ENCODE results near the gene WDFY3.
"Not testable (repeated sequence)": the region's sequence is repeated elsewhere in the genome, so short reads cannot be mapped to it uniquely, and the experiment has no call there.

Gene WDFY3

GRCh38 chr4:84684361-84684760 is 282.1 kb downstream of the WDFY3 start:
- H3K27me3 ChIP-seq (ENCODE audit: insufficient read depth, low read length, poor library complexity, severe bottlenecking) = no peaks in the 10 kb centered on the region
- no peaks in the 10 kb centered on the region for H4K20me1 ChIP-seq (ENCODE audit: insufficient read depth, low read length, poor library complexity, severe bottlenecking)
- H3K9me3 ChIP-seq (ENCODE audit: insufficient read depth, low read depth, low read length) = no peaks in the 10 kb centered on the region
- TF ChIP-seq CTCF (conservative IDR thresholded peaks at IDR 0.05; ENCODE audit: low read length) (no peak), EZH2phosphoT487 (IDR thresholded peaks at IDR 0.05; ENCODE audit: borderline replicate concordance) (no peak)
- no peak overlapping the region for H2AFZ ChIP-seq (ENCODE audit: low read length)
- H3K79me2 ChIP-seq (ENCODE audit: insufficient read depth, low read length) = no peaks in the 10 kb centered on the region
- H3K36me3 ChIP-seq (ENCODE audit: insufficient read depth, low read length) = peaks cover 18% of the 10 kb centered on the region; the same call in 1 of the 2 replicates
- H3K4me3 ChIP-seq (ENCODE audit: low read length, poor library complexity, severe bottlenecking) = no peak overlapping the region
- H3K9ac ChIP-seq (ENCODE audit: low read depth, low read length, poor library complexity, severe bottlenecking) = no peak overlapping the region
- no peaks in the 10 kb centered on the region for H3K9me2 ChIP-seq (replicated peaks; ENCODE audit: low read depth, low read length)
- no peaks in the 10 kb centered on the region for H3F3A ChIP-seq (ENCODE audit: low read depth)
- H3K4me1 ChIP-seq (ENCODE audit: insufficient read depth, low read length, poor library complexity, severe bottlenecking) = peaks cover 16% of the 10 kb centered on the region
- H3K4me2 ChIP-seq (ENCODE audit: low read depth, low read length, poor library complexity, severe bottlenecking) = no peak overlapping the region

GRCh38 chr4:84683064-84683850 is 283.2 kb downstream of the WDFY3 start:
- no peak overlapping the region for H3K9ac ChIP-seq (ENCODE audit: low read depth, low read length, poor library complexity, severe bottlenecking)
- TF ChIP-seq CTCF (conservative IDR thresholded peaks at IDR 0.05; ENCODE audit: low read length) = no peak
- no peak for TF ChIP-seq EZH2phosphoT487 (IDR thresholded peaks at IDR 0.05; ENCODE audit: borderline replicate concordance)
- H3K4me3 ChIP-seq (ENCODE audit: low read length, poor library complexity, severe bottlenecking) = no peak overlapping the region
- no peak overlapping the region for H3K4me2 ChIP-seq (ENCODE audit: low read depth, low read length, poor library complexity, severe bottlenecking)
- no peaks in the 10 kb centered on the region for H3K9me3 ChIP-seq (ENCODE audit: insufficient read depth, low read depth, low read length)
- H3K36me3 ChIP-seq (ENCODE audit: insufficient read depth, low read length) = peaks cover 27% of the 10 kb centered on the region; the same call in 1 of the 2 replicates
- no peaks in the 10 kb centered on the region for H3K27me3 ChIP-seq (ENCODE audit: insufficient read depth, low read length, poor library complexity, severe bottlenecking)
- H2AFZ ChIP-seq (ENCODE audit: low read length) = no peak overlapping the region
- no peaks in the 10 kb centered on the region for H3K9me2 ChIP-seq (replicated peaks; ENCODE audit: low read depth, low read length)
- H3F3A ChIP-seq (ENCODE audit: low read depth) = no peaks in the 10 kb centered on the region
- no peaks in the 10 kb centered on the region for H4K20me1 ChIP-seq (ENCODE audit: insufficient read depth, low read length, poor library complexity, severe bottlenecking)
- peaks cover 11% of the 10 kb centered on the region for H3K4me1 ChIP-seq (ENCODE audit: insufficient read depth, low read length, poor library complexity, severe bottlenecking)
- no peaks in the 10 kb centered on the region for H3K79me2 ChIP-seq (ENCODE audit: insufficient read depth, low read length)

- not testable (repeated sequence) for H3K4me2 ChIP-seq (ENCODE audit: low read depth, low read length, poor library complexity, severe bottlenecking); H3K9me3 ChIP-seq (ENCODE audit: insufficient read depth, low read depth, low read length); H2AFZ ChIP-seq (ENCODE audit: low read length); H3K27me3 ChIP-seq (ENCODE audit: insufficient read depth, low read length, poor library complexity, severe bottlenecking); H4K20me1 ChIP-seq (ENCODE audit: insufficient read depth, low read length, poor library complexity, severe bottlenecking); H3K79me2 ChIP-seq (ENCODE audit: insufficient read depth, low read length); H3K4me3 ChIP-seq (ENCODE audit: low read length, poor library complexity, severe bottlenecking); H3K9me2 ChIP-seq (replicated peaks; ENCODE audit: low read depth, low read length); H3K9ac ChIP-seq (ENCODE audit: low read depth, low read length, poor library complexity, severe bottlenecking); H3F3A ChIP-seq (ENCODE audit: low read depth)
- Histone ChIP-seq H3K4me1 (ENCODE audit: insufficient read depth, low read length, poor library complexity, severe bottlenecking) (peaks cover 11% of the 10 kb centered on the region), H3K36me3 (ENCODE audit: insufficient read depth, low read length) (peaks cover 26% of the 10 kb centered on the region; the same call in 1 of the 2 replicates)
Measured at GRCh38 chr4:84682661-84683060, 283.8 kb downstream of the WDFY3 start.
